ENCODE results near the gene ZWILCH.

- TF ChIP-seq CTCF (IDR thresholded peaks at IDR 0.05): no peak
- TF ChIP-seq POLR2AphosphoS5 (IDR thresholded peaks at IDR 0.05): no peak
Measured at GRCh38 chr15:66486887-66487286, 18.2 kb upstream of the ZWILCH start.

Data from prostate gland (tissue), 2 donors.